HG03045 (cell line): Measurements from ENCODE around the gene FAM20C.
"Not testable (repeated sequence)": the region's sequence is repeated elsewhere in the genome, so short reads cannot be mapped to it uniquely, and the experiment has no call there.

ENCODE experiments used
- ATAC-seq: cut with Tn5 transposase; IDR thresholded peaks from one replicate; pipeline ENCODE4 v1.9.1; 2021; ENCODE audit warnings: mild to moderate bottlenecking, moderate library complexity; ENCODE audit not compliant: unreplicated experiment

Gene FAM20C

DNA sequence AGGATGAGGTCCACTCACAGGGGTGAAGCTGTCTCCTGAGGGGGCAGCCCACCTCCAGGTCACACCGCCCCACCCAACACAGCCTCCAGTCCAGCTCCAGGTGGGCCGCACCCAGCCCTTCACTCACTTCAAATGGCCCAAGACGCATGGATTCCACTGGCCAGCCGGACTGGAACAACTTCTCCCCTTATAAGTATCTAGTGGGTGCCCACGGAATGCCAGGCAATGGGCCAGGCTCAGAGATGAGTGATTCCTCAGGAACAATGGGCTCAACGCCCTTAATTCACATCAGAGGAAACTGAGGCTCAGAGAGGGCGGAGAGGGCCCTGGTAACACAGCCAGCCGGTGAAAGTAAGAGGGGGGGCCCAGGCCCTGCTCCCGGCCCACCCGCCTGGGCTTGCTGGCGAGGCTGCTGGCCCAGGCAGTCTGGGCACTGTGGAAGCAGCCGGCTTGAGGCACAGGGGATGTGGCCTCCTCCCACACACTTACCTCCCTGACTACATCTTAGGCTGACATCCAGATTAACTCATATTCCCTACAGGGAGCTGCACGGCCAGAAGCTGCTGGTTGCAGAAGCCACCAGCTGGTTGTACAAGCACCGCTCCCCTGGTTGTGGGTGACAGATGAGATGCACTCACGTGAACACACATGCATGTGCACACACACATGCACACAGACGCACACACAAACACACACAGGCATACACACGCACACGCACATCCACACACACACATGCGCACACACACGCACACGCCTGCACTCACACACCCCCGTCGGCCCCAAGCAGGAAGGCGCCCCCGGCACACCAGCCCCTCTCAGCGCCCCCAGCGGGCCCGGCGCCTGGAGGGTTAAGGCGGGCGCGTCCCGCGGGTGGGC is 1.0 kb upstream of the FAM20C start:
- ATAC-seq = no peak

DNA sequence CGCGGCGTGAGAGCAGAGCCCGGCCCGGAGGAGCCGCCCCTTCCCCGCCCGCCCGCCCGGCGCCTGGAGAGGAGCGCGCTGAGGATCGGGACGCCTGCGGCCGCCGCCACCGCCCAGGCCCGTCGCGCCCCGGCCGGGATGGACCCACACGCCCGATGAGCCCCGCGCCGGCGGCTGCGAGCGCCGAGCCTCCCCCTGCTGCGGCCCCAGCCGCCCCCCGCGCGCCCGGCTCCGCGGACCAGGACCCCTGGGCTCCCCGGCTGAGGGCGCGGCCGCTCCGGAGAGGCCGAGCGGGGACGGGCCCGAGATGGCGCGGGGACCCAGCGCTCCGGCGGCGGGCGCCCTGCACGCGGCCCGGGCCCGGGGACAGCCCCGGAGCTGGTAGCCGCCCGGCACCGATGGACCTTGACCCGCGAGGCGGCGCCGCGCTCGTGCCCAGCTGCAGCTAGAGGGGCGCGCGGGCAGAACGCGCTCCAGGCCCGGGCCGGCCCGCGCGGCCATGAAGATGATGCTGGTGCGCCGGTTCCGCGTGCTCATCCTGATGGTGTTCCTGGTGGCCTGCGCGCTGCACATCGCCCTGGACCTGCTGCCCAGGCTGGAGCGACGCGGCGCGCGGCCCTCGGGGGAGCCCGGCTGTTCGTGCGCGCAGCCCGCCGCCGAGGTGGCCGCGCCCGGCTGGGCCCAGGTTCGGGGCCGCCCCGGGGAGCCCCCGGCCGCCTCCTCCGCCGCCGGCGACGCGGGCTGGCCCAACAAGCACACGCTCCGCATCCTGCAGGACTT is 520 bp downstream of the FAM20C start:
- no peak for ATAC-seq

DNA sequence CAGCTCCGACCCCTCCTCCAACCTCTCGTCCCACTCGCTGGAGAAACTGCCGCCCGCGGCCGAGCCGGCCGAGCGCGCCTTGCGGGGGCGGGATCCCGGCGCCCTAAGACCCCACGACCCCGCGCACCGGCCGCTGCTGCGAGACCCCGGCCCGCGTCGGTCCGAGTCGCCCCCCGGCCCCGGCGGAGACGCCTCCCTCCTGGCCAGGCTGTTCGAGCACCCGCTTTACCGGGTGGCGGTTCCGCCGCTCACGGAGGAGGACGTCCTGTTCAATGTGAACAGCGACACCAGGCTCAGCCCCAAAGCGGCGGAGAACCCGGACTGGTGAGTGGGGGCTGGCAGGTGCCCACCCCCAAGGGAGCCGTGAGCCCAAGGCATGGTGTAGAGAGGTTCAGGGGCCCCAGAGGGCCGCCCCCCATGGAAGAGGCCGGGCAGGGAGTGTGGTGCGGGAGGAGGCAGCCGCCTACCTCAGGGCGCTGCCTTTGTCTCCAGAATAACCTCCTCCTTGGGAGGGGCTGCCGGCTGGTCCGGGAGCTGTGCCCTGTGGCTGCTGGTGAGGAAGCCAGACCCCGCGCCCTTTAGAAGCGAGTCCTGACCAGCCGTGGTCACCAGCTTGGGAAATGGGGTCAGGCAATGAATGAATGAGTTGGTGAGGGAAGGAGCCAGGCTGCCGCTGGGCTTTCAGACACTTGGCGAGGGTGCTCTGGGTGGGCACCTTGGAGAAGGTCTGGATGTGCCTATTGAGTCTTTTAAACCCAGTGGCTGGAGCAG is 1.3 kb downstream of the FAM20C start:
- no peak for ATAC-seq

DNA sequence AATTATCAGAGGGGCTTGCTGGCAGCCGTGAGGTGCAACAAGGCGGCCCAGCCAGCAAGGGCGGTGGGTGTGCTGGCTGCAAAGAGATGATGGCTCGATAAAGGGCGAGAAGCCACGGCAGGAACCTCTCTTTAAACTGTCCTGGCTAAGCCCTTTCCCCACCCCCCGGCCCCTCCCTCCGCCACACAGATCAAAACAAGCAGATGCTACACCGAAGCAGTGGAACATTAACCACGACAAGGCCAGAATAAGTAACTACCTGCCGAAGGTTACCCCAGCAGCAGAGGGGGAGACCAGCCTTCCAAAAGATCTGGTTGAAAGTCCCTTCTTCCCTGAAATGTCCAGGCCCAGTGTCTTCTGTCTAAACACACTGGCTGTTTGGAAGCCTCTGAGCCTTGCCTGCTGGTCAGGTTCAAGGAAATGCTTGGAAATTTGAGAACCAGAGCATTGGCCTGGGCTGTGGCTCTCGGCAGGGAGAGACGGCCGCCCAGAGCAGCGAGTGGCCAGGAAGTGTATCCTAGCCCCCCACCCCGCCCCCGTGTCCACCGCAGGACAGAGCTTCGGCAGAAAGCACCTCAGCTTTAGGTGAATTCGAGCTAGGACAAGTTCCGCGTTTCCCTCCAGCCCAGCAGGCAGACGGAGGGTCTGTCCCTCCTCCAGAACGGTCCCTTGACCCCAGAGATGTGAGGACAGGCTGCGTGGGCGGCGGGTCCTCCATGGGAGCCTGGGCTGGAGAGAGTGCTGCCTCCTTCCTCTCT is 2.1 kb downstream of the FAM20C start:
- ATAC-seq = no peak

DNA sequence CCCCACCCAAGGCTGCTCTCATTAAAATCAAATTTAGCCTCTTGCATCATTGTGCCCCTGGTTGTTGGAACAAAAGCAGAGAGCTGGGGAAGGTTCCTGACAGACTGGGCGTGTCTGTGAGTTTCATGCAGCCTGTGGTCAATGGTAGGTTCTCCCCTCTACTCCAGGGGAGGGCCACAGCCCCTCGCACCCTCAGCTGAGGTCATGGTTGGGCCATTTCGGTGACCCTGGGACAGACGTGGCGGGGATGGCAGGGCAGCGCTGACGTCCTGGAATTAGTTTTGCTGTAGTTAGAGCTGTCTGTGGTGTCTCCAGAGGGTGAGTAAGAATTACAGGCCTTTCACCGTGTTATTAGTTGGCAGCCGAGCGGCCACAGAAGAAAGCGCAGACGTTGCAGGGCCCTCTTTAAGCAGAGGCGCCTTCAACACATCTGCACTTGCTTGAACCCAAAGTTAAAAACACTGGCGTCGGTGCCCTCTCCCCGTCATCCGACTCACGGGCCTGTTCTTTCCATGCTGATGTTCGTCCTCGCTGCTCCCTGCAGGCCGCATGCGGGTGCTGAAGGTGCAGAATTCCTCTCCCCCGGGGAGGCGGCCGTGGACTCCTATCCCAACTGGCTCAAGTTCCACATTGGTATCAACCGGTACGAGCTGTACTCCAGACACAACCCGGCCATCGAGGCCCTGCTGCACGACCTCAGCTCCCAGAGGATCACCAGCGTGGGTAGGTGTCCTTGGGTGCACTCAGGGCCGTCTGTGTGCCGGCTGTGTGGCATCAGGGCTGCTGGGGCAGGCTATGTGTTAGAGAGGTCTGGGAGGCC is 2.8 kb downstream of the FAM20C start:
- no peak for ATAC-seq

DNA sequence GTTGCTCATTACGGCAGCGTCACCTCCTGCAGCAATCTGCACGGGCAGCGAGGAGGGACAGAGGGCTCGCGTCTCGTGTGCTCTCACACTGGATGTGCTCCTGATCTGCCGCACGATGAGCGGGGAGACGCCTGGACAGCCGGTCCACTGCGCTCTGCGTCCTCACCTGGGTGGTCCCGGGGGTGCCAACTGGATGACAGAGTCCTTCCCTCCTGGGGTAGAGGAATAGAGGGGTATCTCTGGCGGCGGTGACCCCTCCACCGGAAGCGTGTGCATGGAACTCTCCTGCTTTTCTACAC is 3.4 kb downstream of the FAM20C start:
- no peak for ATAC-seq

DNA sequence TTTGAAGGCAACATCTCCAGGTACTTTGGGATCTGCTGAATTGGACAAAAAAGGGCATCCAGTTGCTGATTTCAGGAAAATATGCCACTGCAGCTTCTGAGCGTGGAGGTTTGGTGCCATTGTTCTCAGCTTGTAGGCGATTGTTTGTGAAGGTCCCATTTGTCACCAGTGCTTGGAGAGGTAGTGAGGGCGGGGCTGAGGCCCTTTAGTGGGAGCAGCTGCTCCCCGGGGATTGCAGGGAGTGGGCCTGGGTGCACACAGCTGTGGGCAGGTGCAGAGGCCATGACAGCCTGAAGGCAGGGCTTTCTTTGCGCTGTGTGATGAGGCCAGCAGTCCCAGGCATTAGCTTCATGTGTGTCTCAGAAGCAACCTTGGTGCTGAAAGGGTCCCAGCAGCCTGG is 3.9 kb downstream of the FAM20C start:
- no peak for ATAC-seq

DNA sequence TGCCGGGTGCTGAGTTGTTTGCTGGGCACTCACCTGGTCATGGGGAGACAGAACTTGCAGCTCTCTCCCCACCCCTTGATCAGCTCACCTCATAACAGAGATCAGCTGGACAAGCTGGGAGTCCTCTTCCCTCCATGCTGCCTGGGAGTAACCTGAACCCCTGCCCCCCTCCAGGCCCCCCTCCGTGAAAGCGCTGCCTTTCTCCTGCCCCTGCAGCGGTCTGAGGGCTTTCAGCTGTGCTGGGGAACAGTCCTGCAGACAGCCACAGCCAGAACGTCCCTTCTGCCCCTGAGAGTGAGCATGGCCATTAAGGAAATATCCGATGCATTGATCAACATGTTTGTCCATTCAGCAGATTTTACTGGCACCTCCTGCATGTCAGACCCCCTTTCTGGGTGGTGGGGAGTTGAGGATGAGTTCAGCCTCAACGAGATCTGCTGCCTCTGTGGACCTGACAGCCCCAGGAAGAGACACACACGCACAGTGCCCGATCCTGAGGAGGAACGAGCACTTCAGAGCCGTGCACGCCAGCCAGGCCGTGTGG is 4.5 kb downstream of the FAM20C start:
- ATAC-seq = no peak

DNA sequence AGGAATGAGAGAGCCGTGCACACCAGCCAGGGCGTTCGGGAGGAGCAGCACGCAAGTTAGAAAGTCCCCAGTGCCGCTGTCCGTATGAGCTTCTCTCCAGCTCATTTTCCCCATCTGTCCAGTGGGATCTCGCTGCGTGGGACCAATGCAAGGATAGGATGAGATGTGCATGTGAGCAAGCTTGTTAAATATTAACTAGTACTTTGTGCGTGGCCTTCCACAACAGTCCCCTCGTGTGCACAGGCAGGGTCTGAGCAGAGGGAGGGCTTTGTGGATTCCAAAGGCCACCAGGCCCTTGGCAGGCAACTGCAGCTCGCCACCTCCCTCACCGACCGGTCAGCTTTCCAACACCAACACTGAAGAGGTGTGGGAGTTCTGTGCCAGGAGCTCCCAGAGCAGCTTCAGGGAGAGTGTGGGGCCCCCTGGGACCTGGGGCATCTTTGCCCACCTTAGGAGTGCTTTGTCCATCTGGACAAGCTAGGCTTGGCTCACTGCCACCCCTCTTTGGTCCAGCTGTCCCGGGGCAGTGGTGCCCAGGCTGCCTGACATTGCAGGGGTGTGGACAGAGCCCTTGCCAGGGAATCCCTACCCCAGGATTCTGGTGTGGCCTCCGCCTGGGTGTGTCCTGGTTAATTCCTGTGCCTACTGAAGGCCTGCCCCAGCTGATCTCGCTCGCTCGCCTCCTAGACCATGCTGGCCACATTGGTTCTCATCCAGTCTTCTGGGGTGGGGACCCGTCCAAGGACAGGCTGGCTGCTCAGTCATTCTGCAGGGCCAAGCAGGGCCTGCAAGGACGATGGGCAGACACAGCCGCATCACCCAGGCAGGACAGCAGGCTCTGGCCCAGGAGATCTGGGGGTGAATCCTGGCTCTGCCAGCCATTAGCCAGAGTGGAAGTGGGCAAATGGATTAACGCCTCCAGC is 5.3 kb downstream of the FAM20C start:
- ATAC-seq = no peak

DNA sequence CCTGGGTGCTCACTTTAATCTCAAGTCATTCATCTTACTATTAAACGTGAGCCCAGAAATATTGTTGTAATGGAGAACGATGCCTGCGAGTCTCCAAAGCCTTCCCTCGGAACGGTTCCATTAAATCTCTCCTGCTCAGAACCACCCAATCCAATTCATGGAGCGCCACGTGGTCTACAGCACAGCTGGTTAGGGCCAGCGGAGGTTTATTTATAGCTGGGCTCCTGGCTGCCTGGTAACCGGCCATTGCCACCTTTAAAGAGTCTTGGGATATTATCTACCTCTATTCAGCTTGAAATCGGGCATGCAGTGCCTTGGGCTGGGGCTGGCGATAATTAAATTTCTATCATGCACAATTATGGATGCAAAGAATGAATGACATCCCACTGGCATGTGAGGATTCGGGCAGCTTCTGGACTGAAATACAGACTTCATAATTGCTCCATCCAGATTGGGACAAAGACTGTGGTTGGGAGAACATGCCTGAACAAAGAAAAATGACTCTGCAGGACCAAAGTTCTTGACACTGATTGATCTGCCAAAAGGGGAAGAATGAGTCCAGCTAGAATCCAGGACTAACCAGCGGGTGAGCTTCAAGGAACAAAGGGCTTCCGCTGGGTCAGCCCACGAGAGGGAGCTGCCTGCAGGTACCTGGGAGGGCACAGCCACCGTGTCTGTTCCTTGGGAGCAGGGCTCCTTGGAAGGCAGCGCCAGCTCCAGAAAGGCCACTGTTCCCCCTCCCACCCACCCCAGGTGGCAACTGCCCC is 7.3 kb downstream of the FAM20C start:
- ATAC-seq = no peak

DNA sequence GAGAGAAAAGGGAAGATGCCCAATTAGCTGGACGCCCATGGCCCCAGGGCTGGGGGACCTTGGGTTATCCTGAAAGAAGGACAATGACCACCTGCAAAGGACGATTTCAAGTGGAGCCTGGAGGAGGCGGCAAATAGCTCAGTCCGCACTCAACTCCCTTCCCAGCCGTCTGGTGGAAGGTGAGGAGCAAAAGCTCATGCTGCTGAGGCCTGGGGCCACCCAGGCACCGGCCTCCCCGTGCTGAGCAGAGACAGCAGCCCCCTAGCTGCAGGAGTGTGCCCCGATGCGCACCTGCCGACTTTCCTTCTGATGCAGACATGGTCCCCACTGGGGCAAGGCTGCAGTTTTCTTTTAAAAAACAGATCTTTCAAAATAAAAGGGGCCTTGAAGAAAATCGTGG is 7.9 kb downstream of the FAM20C start:
- no peak for ATAC-seq

DNA sequence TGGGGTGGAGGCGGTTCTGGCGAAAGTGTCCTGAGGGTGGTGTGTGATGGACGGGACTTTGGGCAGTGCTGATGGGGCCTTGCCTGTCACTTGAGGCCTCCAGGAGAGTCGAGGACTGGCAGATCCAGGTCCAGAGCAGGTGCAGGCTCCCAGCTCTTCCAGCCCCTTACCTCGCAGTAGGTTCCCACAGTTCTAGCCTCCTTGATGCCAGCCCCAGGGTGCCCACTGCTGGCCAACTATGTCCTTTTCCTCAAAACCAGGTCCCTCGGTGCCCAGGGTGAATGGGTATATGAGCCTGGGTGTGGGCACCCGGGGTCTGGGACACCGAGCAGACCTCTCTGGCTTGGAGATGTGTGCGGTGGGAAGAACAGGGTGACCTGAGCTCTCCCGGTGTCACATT is 8.3 kb downstream of the FAM20C start:
- ATAC-seq = no peak

DNA sequence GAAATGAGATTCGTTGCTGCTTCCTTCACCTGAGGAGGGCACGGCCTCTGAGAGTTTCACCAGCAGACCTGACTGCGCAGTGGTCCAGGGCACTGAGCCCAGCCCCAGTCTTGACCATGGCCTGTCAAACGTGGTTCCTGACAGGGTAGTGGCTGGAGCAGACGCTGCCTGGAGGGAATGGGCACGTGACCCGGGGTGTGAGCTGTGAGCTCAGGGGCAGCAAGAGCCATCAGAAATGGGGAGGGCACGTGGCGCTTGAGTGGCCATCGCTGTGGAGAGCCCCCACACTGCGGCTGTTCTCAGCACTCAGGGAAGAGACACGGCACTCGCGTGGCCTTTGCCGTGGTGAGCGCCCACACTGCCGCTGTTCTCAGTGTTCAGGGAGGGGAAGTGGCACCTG is 12.0 kb downstream of the FAM20C start:
- no peak for ATAC-seq

DNA sequence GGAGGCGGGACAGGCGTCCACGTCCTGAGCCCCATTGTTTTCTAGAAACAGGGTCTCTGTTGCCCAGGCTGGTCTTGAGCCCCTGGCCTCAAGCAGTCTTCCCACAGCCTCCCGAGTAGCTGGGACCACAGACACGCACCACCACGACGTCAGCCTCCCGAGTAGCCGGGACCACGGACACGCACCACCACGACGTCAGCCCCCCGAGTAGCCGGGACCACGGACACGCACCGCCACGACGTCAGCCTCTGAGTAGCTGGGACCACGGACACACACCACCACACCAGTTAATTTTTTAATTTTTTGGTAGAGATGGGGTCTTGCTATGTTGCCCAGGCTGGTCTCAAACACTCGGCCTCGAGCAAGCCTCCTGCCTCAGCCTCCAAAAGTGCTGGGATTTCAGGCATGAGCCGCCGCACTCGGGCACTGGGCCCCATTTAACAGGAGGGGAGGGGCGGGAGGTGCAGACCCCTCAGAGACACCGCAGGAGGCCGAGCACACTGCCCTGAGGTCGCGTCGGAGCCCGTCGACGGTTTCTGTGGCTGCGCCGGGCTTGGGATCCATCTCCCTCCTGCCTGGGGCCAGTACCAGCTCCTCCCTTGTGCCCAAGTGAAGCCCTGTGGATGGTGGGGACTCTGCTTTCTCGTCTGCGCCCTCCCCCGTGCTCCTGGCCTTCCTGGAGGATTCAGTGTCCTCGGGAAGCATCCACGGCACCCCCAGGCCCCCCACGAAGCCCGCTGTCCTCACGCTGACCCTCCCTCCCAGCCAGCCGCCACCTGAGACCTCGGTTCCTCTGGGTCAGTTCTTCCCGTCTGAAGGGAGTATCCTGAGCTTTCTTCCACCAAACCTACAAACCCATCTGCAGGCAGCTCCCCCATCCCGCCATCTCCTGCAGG is 13.0 kb downstream of the FAM20C start:
- ATAC-seq = no peak

DNA sequence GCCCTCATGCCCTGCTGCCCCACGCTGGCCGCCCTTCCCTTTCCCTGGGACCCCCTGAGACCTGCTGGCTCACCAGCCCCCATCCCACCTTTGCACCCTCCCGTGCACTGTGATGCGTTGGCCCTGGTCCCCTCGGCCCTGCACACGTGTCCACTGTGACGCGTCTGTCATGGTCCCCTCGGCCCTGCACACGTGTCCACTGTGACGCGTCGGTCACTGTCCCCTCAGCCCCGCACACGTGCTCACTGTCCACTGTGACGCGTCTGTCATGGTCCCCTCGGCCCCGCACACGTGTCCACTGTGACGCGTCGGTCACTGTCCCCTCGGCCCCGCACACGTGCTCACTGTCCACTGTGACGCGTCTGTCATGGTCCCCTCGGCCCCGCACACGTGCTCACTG is 14.0 kb downstream of the FAM20C start:
- not testable (repeated sequence) for ATAC-seq

DNA sequence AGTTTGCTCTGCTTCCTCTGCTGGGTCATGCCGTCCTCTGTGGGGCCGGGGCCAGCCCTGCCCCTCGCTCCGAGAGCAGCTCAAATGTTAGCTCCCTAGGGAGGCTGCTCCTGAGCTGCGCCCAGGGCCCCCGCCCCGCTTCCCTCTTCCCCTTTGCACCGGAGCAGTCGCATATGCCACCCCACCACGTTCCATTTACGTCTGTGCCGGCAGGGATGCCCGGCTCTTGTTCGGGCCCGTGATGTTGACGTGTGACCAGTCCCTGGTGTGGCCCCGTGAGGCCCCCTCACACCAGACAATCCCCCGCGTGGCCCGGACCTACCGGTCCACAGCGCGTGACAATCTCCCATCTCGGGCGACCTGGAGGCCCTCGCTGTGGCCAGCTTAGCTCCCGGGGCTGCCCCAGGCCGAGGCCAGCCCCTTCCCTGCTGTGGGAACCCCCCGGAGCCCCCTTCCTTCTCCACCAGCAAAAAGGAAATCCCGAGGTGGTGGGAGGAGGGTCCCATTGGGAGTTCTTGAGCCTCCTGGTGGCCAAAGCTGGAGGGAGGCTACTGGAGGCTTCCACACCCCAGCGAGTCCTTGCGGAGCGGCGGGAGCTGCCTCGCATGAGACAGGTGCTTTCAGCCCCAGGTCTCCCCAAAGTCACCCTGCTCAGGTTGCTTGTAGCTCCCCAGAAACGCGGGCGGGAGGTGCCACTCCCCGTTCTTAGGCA is 15.2 kb downstream of the FAM20C start:
- ATAC-seq = no peak
